Smooth muscle cell (in vitro differentiated cells): ENCODE measurements around the gene CYP4F2. TPM values are rescaled to one million over a fixed set of nuclear protein-coding genes. Genes with fewer than 3 reads are reported as not detected.
"Not testable (repeated sequence)": the region's sequence is repeated elsewhere in the genome, so short reads cannot be mapped to it uniquely, and the experiment has no call there.

Source experiments
- DNase-seq: peaks from one replicate; lab custom pipeline; 2025; ENCODE audit not compliant: unreplicated experiment; lab: John Stamatoyannopoulos, UW
- H2AFZ ChIP-seq: fragments of 200-600 bp; sonication (generic); 2 replicates; pipeline ENCODE4 v1.6.0; 2016; ENCODE audit warnings: antibody characterized with exemption, low read depth, mild to moderate bottlenecking
- H3F3A ChIP-seq: fragments of 200-600 bp; sonication (generic); 2 replicates; pipeline ENCODE4 v1.6.0; 2017; ENCODE audit warnings: antibody characterized with exemption, low read depth
- H3K27ac ChIP-seq: fragments of 200-600 bp; sonication (generic); 2 replicates; pipeline ENCODE4 v1.5.1; 2016; ENCODE audit warnings: low read depth, mild to moderate bottlenecking
- H3K27me3 ChIP-seq: fragments of 200-600 bp; sonication (generic); 2 replicates; pipeline ENCODE4 v1.6.1; 2016; ENCODE audit warnings: low read depth, mild to moderate bottlenecking
- H3K36me3 ChIP-seq: fragments of 200-600 bp; sonication (generic); 2 replicates; pipeline ENCODE4 v1.5.1; 2016; ENCODE audit warnings: low read depth
- H3K4me1 ChIP-seq: fragments of 200-600 bp; sonication (generic); 2 replicates; pipeline ENCODE4 v1.5.1; 2016; ENCODE audit warnings: low read depth
- H3K4me2 ChIP-seq: fragments of 200-600 bp; sonication (generic); 2 replicates; pipeline ENCODE4 v1.6.0; 2016; ENCODE audit warnings: mild to moderate bottlenecking
- H3K4me3 ChIP-seq: fragments of 200-600 bp; sonication (generic); 2 replicates; pipeline ENCODE4 v1.5.1; 2016; ENCODE audit warnings: mild to moderate bottlenecking
- H3K79me2 ChIP-seq: fragments of 200-600 bp; sonication (generic); 2 replicates; pipeline ENCODE4 v1.6.0; 2016; ENCODE audit warnings: low read depth, mild to moderate bottlenecking
- H3K9ac ChIP-seq: fragments of 200-600 bp; sonication (generic); 2 replicates; pipeline ENCODE4 v1.6.0; 2016; ENCODE audit warnings: low read depth
- H3K9me3 ChIP-seq: fragments of 200-600 bp; sonication (generic); replicated peaks from 2 replicates; pipeline ENCODE4 v1.5.1; 2016; ENCODE audit warnings: low read depth
- H4K20me1 ChIP-seq: fragments of 200-600 bp; sonication (generic); 2 replicates; pipeline ENCODE4 v1.6.0; 2016; ENCODE audit warnings: low read depth
- CTCF ChIP-seq: fragments of 200-600 bp; sonication (generic); IDR thresholded peaks from 2 replicates; pipeline ENCODE4 v1.5.1; 2017; ENCODE audit warnings: borderline replicate concordance, mild to moderate bottlenecking, antibody characterized with exemption; ENCODE audit not compliant: insufficient read depth, poor library complexity, severe bottlenecking
- WGBS: methylation state at CpG from one replicate; pipeline ENCODE4 v1.1.7; 2016; ENCODE audit warnings: low lambda C conversion rate; 5-methylcytosine and 5-hydroxymethylcytosine counted together
- polyA plus RNA-seq: library from polyadenylated mRNA; unstranded; fragments of >200 nt; fragmentation: Nextera tagmentation; extraction: Ambion mirVana; gene quantifications from 2 replicates; pipeline ENCODE4 v1.2.1, GENCODE V29; 2016
- total RNA-seq: library from RNA; depleted of rRNA; stranded (reverse); fragments of >200 nt; gene quantifications from 2 replicates; pipeline ENCODE4 v1.2.3, GENCODE V29; 2014

CYP4F2 gene
- total and polyA plus RNA-seq, 2 experiments from 2014 or later, result not detected

DNA sequence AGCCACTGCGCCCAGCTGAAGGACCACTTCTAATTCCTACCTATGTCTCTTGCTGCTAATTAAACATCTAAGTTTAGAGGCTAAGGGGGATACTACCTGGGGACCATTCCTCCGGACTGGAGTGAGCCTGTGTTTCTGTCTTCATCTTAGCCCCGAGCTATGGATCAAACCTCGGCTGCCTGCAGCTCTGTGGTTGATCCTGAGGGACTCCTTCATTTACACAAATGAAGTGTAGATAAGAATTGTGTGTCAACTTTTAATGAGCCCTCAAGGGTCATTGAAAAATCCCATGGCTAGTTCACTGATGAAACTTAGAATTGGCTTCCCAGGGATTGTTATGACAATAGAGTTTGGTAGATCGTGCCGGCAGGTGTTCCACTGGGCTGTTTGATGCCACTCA, 51.0 kb downstream of the CYP4F2 start:
- Histone ChIP-seq H3F3A (no peaks in the 10 kb centered on the region), H3K4me1 (no peaks in the 10 kb centered on the region), H3K4me2 (no peak overlapping the region), H3K4me3 (no peak overlapping the region), H3K79me2 (no peaks in the 10 kb centered on the region), H3K27ac (no peak overlapping the region), H3K36me3 (no peaks in the 10 kb centered on the region), H4K20me1 (no peaks in the 10 kb centered on the region), H3K27me3 (no peaks in the 10 kb centered on the region), H3K9me3 (peaks cover 8% of the 10 kb centered on the region), H2AFZ (no peak overlapping the region), H3K9ac (no peak overlapping the region)
- no peak for DNase-seq
- 78% methylated on average over 6 of the region's 6 CpGs for WGBS
- TF ChIP-seq CTCF, result no peak

DNA sequence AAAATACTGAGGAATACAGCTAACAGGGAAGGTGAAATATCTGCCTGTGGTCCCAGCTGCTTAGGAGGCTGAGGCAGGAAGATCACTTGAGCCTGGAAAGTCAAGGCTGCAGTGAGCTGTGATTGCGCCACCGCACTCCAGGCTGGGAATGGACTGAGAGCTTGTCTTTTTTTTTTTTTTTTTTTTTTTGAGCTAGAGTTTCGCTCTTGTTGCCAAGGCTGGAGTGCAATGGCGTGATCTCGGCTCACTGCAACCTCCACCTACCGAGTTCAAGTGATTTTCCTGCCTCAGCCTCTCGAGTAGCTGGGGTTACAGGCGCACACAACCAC, 54.0 kb downstream of the CYP4F2 start:
- H4K20me1 ChIP-seq, H3K27ac ChIP-seq, H3K4me1 ChIP-seq, H3K4me2 ChIP-seq, H3K9me3 ChIP-seq, H2AFZ ChIP-seq, H3K4me3 ChIP-seq, H3K36me3 ChIP-seq, H3K27me3 ChIP-seq, H3K79me2 ChIP-seq, H3K9ac ChIP-seq, H3F3A ChIP-seq, DNase-seq: not testable (repeated sequence)
- 77% methylated on average over 5 of the region's 8 CpGs for WGBS

GRCh38 chr19:15843203-15843893, 54.5 kb downstream of the CYP4F2 start:
- H3K27me3 ChIP-seq, result no peaks in the 10 kb centered on the region
- H3F3A ChIP-seq, result no peaks in the 10 kb centered on the region
- H3K79me2 ChIP-seq, result no peaks in the 10 kb centered on the region
- H3K9ac ChIP-seq, result no peak overlapping the region
- no peak overlapping the region for H3K4me2 ChIP-seq
- no peaks in the 10 kb centered on the region for H3K36me3 ChIP-seq
- no peak for TF ChIP-seq CTCF
- no peak overlapping the region for H3K4me3 ChIP-seq
- H3K9me3 ChIP-seq, result peaks cover 9% of the 10 kb centered on the region
- no peaks in the 10 kb centered on the region for H4K20me1 ChIP-seq
- no peaks in the 10 kb centered on the region for H3K4me1 ChIP-seq
- no peak for DNase-seq
- no peak overlapping the region for H3K27ac ChIP-seq
- WGBS, result 46% methylated on average over 5 of the region's 5 CpGs
- H2AFZ ChIP-seq, result no peak overlapping the region

DNA sequence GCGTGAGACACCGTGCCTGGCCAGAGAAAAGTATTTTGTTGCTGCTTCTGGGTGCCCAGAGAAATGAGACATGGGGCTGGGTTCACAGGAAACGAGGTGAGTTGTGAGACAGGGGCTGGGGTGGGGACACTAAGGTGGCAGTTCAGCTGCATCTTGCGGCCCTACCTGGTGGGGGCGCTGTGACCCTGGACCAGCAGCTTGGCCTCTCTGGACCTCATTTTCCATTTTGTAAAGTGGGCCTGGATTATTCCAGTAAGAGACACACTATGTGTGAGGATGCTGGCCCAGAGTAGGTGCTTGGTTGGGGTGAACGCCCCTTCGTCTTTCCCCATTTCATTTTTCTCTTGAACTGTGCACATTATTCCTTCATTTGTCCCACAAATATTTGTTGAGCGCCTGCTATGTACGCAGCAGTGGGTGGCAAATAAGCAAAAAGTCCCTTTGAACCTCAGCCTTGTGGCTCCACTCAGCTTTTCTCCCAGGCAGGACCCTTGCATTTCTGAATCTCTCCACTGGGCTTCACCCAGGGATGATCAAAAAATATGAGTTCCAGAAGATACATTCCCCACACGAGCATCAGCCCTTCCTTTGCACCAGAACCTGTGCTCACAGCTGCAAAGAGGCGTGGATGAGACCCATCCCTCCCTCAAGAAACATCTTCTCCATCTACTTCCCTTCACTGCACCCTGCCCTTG, 55.9 kb downstream of the CYP4F2 start:
- Histone ChIP-seq H3K4me1 (no peaks in the 10 kb centered on the region), H3K9ac (no peak overlapping the region), H3K36me3 (no peaks in the 10 kb centered on the region), H3K79me2 (no peaks in the 10 kb centered on the region), H3K9me3 (peaks cover 10% of the 10 kb centered on the region), H3F3A (no peaks in the 10 kb centered on the region), H3K27ac (no peak overlapping the region), H3K4me2 (no peak overlapping the region), H4K20me1 (no peaks in the 10 kb centered on the region), H3K4me3 (no peak overlapping the region), H3K27me3 (no peaks in the 10 kb centered on the region), H2AFZ (no peak overlapping the region)
- TF ChIP-seq CTCF, result no peak
- WGBS, result 68% methylated on average over 11 of the region's 11 CpGs
- DNase-seq, result no peak
